KOPT-K1 (cell line): ENCODE measurements around the gene CEP131.

Source experiments
- H3K27ac ChIP-seq: fragments of 200-600 bp; sonication (generic); 2 replicates; pipeline ENCODE4 v1.5.1; 2016; ENCODE audit warnings: antibody characterized with exemption, mild to moderate bottlenecking, low read depth, low read length; ENCODE audit not compliant: poor library complexity, severe bottlenecking
- H3K36me3 ChIP-seq: fragments of 200-600 bp; sonication (generic); 2 replicates; pipeline ENCODE4 v1.5.1; 2017; ENCODE audit warnings: antibody characterized with exemption, mild to moderate bottlenecking, low read length, moderate library complexity; ENCODE audit not compliant: insufficient read depth
- H3K9me3 ChIP-seq: fragments of 200-600 bp; sonication (generic); 2 replicates; pipeline ENCODE4 v1.5.1; 2017; ENCODE audit warnings: antibody characterized with exemption, low read length, mild to moderate bottlenecking; ENCODE audit not compliant: insufficient read depth, poor library complexity, severe bottlenecking

The CEP131 gene

DNA sequence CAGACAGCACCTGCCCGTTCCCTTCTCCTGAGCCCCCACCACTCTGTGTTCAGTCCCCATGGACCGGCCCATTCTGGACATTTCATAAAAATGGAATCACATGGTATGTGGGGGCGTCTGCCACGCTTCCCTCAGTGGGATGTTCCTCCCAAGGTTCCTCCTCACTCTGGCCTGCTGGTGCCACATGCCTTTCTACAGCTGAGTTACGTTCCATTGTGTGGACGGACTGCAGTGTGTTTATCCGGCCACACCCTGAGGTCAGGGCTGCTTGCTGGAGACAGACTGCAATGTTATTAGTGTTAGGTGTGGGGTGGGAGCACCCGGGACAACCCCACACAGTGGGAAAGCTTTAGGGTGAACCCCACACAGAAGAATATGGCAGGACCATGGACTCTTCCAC lies 50.8 kb downstream of the CEP131 start:
- H3K9me3 ChIP-seq, result peaks cover 6% of the 10 kb centered on the region
- H3K27ac ChIP-seq, result no peak overlapping the region
- H3K36me3 ChIP-seq, result no peaks in the 10 kb centered on the region

DNA sequence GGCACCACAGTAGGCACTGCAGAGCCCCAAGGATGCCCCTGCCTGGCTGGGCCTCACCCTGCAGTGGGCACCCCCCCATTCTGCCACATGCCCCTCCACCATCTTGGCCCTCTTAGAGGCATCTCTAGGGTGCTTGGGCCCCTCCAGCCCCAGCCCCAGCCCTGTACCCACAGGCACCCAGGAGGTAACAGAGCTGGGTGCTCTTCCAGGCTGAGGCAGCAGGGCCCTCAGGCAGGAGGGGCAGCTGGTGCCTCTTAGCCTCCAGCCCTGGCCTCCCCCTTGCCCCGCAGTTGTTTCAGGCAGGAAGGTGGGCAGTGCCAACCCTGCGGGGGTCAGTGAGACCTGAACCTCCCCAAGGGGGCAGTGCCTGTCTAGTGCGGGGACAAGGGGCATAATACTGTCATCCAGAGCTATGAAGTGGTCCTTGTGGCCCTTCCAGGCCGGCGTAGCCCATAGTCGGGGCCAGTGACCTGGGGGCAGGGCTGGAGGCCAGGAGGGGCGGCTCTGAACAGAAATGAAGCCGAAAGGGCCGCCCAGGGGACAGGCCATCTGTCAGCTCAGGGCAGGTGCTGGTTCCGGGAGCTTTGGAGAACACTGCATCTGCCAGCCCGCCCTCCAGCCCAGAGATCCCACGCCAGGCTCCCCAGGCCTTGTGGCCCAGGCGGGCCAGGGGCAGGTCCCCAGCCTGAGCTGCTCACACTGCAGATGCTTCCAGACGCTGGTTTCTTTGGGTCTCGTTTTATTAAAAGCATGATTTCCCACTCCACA lies 51.9 kb downstream of the CEP131 start:
- H3K9me3 ChIP-seq, result peaks cover 6% of the 10 kb centered on the region
- no peak overlapping the region for H3K27ac ChIP-seq
- H3K36me3 ChIP-seq, result no peaks in the 10 kb centered on the region

DNA sequence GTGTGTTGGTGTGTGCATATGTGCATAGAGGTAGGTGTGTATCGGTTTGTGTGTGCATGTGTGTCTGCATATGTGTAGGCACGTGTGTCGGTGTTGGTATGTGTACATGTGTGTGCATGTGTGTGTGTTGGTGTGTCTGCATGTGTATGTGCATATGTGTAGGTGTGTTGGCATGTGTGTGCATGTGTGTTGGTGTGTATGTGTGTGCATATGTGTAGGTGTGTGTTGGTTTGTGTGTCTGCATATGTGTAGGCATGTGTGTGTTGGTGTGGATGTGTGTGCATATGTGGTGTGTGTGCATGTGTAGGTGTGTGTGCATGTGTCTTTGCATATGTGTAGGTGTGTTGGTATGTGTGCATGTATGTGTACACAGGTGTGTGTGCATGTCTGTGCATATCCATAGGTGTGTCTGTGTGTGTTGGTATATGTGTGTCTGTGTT lies 52.9 kb downstream of the CEP131 start:
- Histone ChIP-seq H3K36me3 (no peaks in the 10 kb centered on the region), H3K27ac (no peak overlapping the region), H3K9me3 (no peaks in the 10 kb centered on the region)

DNA sequence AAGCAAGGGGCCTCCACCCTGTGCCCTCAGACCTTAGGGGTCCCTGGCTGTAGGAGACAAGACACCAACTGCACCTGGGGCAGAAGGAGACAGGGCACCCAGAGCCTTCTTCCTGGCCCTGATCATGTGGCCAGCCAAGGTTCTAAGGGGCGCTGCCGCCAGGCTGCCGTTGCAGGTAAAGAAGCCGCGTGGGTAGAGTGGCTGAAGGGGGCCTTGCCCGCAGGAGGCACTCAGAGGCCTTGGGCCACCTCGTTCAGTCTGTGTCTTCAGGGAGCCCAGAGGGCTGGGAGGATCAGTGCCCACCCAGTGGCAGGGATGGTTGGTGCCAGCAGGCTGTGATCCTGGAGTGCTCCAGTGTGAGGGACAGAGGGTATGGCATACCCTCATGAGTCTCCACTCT lies 55.1 kb downstream of the CEP131 start:
- Histone ChIP-seq H3K9me3 (no peaks in the 10 kb centered on the region), H3K27ac (no peak overlapping the region), H3K36me3 (no peaks in the 10 kb centered on the region)

DNA sequence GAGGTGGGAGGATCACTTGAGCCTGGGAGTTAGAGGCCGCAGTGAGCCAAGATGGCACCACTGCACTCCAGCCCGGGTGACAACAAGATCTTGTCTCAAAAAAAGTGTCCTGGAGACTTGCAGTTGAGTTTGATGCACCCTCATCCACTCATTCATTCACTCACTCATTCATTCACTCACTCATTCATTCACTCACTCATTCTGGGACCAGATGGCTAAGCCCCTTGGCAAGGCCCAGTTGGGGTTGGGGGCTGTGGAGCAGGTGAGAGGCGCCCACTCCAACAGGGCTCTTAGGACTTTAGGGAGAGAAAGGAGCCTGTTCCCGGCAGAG lies 55.6 kb downstream of the CEP131 start:
- no peak overlapping the region for H3K27ac ChIP-seq
- no peaks in the 10 kb centered on the region for H3K9me3 ChIP-seq
- H3K36me3 ChIP-seq, result no peaks in the 10 kb centered on the region

- Histone ChIP-seq H3K9me3 (no peaks in the 10 kb centered on the region), H3K27ac (no peak within 1 kb of the TSS)
Observed at GRCh38 chr17:81166033-81166492, 56.7 kb downstream of the CEP131 start, which contains the start of gene AATK. Gene AATK, minus strand, starts transcription at chr17:81166221. Its CDS starts 229 bp downstream, at chr17:81165992.

GRCh38 chr17:81165246-81166032 lies 57.3 kb downstream of the CEP131 start, which contains the start of gene PVALEF:
Gene PVALEF, plus strand, starts transcription at chr17:81165507. Its CDS starts 15,720 bp downstream, at chr17:81181227.
- Histone ChIP-seq H3K9me3 (no peaks in the 10 kb centered on the region), H3K27ac (no peak within 1 kb of the TSS)

More at GRCh38 chr17:81166033-81166492, 56.7 kb downstream of the CEP131 start, which contains the start of gene AATK:
- no peaks in the 10 kb centered on the region for H3K36me3 ChIP-seq

GRCh38 chr17:81164371-81165245 lies 58.2 kb downstream of the CEP131 start:
- Histone ChIP-seq H3K9me3 (no peaks in the 10 kb centered on the region), H3K36me3 (no peaks in the 10 kb centered on the region), H3K27ac (no peak overlapping the region)

More at GRCh38 chr17:81165246-81166032, 57.3 kb downstream of the CEP131 start, which contains the start of gene PVALEF:
- no peaks in the 10 kb centered on the region for H3K36me3 ChIP-seq

DNA sequence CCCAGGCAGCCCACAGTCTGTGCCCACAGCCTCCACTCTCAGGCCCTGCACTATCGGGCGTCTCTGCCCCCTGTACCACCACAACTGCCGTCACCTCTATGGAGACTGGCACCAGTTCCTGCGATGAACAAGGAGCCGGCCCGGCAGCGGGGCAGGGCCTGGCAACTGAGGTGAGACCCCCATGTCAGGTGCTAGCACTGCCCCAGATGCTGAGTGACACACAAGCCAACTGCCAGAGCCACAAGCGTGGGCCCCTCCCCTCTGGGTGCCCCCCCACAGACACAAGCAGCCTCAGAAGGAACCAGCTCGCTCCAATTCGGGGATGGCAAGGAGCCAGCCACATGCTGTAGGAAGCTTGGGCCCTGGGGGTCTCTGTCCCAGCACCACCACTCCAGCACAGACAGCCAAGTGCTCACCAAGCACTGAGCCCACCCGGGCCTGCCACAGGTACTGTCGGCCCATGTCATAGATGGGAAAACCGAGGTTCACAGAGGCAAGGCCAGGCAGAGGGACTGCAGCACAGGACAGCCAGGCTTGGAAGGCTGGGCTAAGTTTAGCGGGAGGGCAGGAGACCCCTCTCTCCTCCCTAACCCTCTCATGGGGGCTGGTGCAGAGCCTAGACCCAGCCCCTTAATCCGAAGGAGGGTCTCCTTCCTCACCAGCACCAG lies 58.9 kb downstream of the CEP131 start:
- Histone ChIP-seq H3K27ac (no peak overlapping the region), H3K9me3 (no peaks in the 10 kb centered on the region), H3K36me3 (no peaks in the 10 kb centered on the region)

DNA sequence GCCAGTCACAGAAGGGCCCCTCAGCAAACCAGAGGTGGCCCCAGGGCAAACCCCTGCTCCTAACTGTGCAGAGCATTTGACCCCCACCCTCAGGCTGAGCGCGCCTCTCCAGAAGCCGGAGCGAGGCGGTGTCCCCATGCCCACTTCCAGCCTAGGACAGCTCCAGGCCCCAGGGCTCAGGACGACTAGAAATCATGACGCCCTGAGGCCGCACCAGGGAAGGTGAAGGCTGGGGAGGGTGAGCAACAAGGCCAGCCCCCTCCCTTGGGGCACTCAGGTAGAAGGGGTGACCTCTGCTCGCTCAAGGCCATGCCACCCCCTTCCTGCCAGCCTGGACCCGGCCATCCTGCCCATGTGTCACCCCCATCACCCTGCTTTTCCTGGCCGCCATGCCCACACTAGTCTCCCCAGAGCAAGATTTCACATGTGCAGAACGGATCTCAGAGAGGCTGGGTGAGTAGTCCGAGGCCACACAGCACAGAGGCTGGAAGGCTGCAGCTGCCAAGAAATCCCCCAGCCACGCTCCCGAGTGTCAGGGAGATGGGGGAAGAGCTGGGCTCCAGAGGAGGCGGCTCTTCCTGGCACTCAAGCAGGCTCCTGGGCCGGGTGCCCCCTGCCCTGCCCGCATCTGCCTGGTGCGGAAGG lies 59.6 kb downstream of the CEP131 start:
- Histone ChIP-seq H3K27ac (no peak overlapping the region), H3K36me3 (no peaks in the 10 kb centered on the region), H3K9me3 (no peaks in the 10 kb centered on the region)

GRCh38 chr17:81162491-81162890 lies 60.3 kb downstream of the CEP131 start:
- Histone ChIP-seq H3K27ac (no peak overlapping the region), H3K36me3 (no peaks in the 10 kb centered on the region)

DNA sequence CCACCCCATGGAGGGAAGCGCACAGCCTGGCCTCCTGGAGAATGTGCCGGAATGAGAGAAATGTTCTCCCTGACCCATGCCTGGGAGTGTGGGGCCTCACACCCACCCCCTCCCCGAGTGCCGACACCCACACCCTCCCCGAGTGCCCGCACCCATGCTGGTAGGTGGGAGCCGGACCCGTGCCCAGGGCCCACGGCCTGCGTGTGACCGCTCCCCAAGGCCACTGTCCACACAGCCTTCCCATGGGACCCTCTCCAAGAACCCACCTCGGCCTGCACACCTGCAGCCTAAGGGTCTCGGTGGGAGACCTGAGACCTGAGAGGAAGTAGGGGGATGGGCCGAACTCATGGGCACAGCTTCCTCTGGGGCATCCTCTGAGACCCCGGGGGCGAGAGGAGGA lies 60.8 kb downstream of the CEP131 start:
- no peak overlapping the region for H3K27ac ChIP-seq
- no peaks in the 10 kb centered on the region for H3K9me3 ChIP-seq
- H3K36me3 ChIP-seq, result no peaks in the 10 kb centered on the region

More at GRCh38 chr17:81162491-81162890, 60.3 kb downstream of the CEP131 start:
- no peaks in the 10 kb centered on the region for H3K9me3 ChIP-seq

- H3K27ac ChIP-seq, result no peak overlapping the region
- no peaks in the 10 kb centered on the region for H3K36me3 ChIP-seq
- no peaks in the 10 kb centered on the region for H3K9me3 ChIP-seq
Observed at GRCh38 chr17:81161536-81161935, 61.2 kb downstream of the CEP131 start.
